HG02798 (cell line): ENCODE measurements around the gene UXT.
"Not testable (repeated sequence)": the region's sequence is repeated elsewhere in the genome, so short reads cannot be mapped to it uniquely, and the experiment has no call there.

Source experiments
- ATAC-seq: cut with Tn5 transposase; IDR thresholded peaks from one replicate; pipeline ENCODE4 v1.9.1; 2021; ENCODE audit warnings: mild to moderate bottlenecking; ENCODE audit not compliant: unreplicated experiment, poor library complexity

Gene UXT

GRCh38 chrX:47620303-47620685, 38.7 kb downstream of the UXT start:
- ATAC-seq = no peak

DNA sequence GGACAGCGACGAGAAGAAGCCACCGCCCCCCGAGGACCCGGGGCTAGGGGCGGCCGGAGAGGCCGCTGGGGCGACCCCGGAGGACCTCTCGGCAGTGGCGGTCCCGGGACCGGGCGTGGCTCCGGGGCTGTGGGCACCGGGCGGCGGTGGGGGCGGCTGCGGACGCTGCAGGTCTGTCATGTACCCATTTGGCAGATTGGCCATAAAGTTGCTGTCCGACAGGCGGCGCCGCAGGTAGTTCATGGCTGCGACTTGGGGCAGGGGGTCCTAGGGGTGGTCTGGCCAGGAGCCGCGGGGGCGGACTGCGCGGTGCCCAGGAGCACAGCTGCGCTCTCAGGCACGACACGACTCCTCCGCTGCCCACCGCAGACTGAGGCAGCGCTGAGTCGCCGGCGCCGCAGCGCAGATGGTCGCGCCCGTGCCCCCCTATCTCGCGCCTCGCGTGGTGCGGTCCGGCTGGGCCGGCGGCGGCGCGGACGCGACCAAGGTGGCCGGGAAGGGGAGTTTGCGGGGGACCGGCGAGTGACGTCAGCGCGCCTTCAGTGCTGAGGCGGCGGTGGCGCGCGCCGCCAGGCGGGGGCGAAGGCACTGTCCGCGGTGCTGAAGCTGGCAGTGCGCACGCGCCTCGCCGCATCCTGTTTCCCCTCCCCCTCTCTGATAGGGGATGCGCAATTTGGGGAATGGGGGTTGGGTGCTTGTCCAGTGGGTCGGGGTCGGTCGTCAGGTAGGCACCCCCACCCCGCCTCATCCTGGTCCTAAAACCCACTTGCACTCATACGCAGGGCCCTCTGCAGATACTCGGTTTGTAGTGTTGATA, 39.3 kb downstream of the UXT start, which contains the start of gene SYN1:
SYN1 (minus strand) TSS at position 372 of the 817 bp plus-strand sequence; CDS start at position 243, 129 bp downstream.
- peak; percentile 82 for ATAC-seq

DNA sequence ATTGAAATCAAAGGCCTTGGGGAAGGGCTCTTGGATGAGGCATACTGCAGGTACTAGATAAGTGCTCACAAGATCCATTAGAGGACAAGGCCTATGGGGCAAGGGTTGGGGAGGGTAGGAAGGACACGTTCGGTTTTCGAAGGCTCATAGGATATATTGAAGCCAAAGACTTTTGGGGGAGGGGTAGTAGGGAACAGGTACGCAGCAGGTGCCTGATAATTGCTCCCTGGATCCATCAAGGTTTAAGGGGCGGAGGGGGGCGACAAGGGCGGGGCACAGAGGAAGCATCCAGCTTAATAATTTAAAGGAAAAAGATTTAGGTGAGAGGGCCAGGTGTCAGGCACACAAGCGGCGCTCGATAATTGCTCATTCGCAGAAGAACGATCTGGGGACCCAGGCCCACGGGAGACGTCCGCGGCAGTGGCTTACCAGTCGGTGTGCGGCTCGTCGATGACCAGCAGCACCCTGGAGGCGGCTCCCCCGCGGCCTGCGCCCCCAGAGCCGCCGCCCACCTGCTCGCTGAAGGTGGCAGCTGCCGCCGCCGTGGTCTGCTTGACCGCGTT, 40.0 kb downstream of the UXT start:
- ATAC-seq = no peak

DNA sequence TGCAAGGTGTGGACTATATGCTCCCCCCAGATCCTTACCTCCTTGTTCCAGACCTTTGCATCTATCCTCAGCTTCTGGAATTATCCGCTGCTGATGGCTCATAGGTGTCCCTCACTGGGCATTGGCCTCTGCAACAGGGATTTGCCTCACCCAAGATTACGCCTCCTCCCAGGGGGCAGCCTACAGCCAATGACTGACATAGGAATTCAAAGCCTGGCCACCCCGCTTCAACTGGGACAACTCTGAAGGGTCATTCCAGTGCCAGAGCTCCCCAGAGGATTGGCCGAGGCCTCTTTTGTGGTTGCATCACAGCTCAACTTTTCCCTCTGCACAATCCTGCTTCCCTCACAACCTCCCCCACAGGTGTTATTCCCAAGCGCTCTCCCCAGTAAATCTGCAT, 44.4 kb downstream of the UXT start:
- ATAC-seq = no peak

DNA sequence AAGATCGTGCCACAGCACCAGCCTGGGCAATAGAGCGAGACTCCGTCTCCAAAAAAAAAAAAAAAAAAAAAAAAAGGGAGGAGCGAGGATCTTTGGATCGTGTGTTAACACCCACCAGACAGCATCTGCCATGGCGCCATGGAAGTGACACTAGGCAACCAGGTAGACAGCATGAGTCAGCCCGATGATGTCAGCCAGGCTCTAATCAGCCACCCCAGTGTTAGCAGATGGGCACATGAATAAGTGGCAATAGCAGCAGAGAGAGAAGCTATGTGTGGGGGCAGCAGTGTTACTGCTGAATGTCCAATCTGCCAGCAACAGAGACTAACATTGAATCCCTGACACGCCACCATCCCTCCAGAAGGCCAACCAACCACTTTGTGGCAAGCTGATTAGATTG, 45.9 kb downstream of the UXT start:
- no peak for ATAC-seq

- no peak for ATAC-seq
Observed at GRCh38 chrX:47612418-47612817, 46.6 kb downstream of the UXT start.

DNA sequence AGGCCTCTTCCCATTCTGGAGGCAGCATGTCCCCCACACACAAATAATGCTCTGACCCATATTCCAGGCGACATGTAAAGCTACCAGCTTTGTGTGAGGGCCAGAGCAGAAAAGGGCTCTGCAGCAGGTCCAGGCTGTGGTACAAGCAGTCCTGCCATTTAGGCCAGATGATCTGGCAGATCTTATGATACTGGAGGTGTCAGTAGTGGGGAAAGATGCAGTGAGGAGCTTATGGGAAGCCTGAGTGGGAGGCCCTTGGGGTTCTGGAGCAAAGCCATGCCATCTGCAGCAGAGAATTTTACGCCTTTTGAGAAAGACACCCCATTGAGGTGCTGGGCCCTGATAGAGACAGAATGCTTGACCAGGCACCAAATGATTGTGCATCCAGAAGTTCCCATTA, 47.1 kb downstream of the UXT start:
- ATAC-seq = no peak

DNA sequence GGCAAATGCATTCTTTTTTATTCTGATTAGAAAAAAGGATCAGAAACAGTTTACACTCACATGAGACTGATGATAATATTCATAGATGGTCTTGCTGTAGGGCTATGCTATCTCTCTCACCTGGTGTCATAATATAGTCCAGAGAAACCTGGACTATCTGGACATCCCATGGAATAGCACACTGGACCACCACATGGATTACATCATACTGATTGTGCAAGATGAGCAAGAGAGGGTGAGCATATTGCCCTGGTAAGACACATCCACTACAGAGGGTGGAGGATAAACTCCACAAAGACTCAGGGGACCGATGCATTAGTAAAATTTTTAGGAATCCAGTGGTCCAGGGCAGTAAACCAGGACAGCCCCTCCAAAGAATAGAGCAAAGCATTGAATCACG, 47.5 kb downstream of the UXT start:
- ATAC-seq = no peak

DNA sequence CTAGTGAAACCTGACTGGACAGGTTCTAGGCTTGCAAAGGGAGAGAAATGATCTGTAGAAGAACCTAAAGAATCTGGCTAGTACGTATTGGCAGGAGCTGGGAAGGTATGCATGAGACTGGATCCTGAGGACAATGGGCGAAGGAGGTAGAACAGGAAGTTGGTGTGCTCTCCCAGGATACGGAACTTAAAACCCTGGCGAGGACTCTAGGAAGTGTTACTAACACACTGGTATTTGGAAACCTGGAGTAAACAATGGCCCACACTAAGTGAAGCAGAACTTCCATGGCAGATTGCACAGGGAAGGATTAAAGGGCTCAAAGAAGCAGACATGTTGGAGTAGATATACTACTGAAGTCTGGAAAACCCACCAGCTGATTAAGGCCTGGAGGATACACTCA, 48.5 kb downstream of the UXT start:
- ATAC-seq = no peak

DNA sequence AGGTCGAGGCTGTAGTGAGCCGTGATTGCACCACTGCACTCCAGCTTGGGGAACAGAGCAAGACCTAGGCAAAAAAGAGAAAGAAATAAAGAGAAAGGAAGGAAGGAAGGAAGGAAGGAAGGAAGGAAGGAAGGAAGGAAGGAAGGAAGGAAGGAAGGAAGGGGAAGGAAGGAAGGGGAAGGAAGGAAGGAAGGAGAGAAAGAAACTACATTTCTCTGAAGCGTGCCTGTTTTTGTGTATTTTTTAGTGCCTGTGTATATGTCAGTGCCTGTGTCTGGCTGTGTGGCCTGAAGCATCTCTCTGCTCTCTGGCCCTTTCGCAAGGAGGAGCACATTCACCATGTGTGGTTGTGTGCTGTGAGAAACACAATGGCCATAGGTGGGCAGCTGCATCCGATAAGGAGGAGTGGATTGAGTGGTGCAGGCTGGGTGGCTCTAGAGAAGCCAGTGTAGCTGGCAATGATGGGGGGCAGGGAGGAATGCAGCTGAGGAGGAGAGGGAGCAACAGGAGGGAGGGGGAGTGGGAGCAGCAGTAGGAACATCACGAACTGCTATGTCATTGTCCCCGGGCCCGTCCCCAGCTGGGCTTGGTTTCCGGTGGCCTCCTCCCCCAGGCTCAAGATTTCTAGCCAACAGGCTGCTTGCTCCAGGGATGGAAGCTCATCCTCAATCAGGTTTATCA, 50.7 kb downstream of the UXT start:
- no peak for ATAC-seq

DNA sequence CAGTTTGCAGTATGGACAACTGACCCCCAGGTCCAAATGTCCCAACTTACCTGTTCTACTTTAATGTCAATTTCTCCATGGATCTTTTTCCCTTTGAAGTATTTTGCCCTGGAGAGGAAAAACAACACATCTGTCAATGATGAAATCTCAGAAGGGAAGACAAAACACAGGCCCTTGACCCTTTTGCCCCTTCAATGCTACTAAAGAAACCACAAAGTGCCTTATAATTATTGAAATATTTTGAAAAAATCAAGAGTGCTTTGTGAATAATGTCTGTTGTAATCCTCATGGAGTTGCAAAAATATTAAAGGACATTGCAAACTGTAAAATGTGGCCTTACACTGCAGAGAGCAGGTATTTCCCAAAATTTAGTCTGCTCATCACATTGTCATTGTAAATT, 51.9 kb downstream of the UXT start:
- ATAC-seq = no peak

GRCh38 chrX:47605024-47605423, 54.0 kb downstream of the UXT start:
- ATAC-seq = no peak

DNA sequence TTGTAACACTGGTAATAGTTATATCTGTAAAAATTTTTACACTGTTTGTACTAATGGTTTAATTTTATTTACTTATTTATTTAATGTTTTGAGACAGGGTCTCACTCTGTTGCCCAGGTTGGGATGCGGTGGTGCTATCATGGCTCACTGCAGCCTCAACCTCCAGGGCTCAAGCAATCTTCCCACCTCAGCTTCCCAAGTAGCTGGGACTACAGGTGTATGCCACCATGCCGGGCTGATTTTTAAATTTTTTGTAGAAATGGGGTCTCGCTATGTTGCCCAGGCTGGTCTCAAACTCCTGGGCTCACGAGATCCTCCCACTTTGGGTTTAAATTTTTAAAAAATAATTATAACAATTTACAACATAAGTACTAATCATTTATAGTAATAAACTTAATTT, 55.9 kb downstream of the UXT start:
- ATAC-seq = not testable (repeated sequence)
